Measurements from ENCODE around the gene BFSP2. TPM values are rescaled to one million over a fixed set of nuclear protein-coding genes. Genes with fewer than 3 reads are reported as not detected.
"Not testable (repeated sequence)": the region's sequence is repeated elsewhere in the genome, so short reads cannot be mapped to it uniquely, and the experiment has no call there.

The BFSP2 gene
- total RNA-seq, 4 donors from 2014 or later = not detected

- DNase-seq = no peak
- Histone ChIP-seq H3K4me1 (no peaks in the 10 kb centered on the region), H3K36me3 (no peaks in the 10 kb centered on the region), H3K9me3 (no peaks in the 10 kb centered on the region), H3K4me3 (no peak overlapping the region), H3K27ac (no peak overlapping the region), H3K27me3 (no peaks in the 10 kb centered on the region)
- TF ChIP-seq, protein P1, sequence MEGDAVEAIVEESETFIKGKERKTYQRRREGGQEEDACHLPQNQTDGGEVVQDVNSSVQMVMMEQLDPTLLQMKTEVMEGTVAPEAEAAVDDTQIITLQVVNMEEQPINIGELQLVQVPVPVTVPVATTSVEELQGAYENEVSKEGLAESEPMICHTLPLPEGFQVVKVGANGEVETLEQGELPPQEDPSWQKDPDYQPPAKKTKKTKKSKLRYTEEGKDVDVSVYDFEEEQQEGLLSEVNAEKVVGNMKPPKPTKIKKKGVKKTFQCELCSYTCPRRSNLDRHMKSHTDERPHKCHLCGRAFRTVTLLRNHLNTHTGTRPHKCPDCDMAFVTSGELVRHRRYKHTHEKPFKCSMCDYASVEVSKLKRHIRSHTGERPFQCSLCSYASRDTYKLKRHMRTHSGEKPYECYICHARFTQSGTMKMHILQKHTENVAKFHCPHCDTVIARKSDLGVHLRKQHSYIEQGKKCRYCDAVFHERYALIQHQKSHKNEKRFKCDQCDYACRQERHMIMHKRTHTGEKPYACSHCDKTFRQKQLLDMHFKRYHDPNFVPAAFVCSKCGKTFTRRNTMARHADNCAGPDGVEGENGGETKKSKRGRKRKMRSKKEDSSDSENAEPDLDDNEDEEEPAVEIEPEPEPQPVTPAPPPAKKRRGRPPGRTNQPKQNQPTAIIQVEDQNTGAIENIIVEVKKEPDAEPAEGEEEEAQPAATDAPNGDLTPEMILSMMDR (IDR thresholded peaks at IDR 0.05) = no peak
- TF ChIP-seq POLR2A (IDR thresholded peaks at IDR 0.05) = no peak
- intact Hi-C loops (cut with DNase I; ENCODE audit: low total_unique reads) = no loop called here
Measured at GRCh38 chr3:133468251-133468721, 68.4 kb downstream of the BFSP2 start.

DNA sequence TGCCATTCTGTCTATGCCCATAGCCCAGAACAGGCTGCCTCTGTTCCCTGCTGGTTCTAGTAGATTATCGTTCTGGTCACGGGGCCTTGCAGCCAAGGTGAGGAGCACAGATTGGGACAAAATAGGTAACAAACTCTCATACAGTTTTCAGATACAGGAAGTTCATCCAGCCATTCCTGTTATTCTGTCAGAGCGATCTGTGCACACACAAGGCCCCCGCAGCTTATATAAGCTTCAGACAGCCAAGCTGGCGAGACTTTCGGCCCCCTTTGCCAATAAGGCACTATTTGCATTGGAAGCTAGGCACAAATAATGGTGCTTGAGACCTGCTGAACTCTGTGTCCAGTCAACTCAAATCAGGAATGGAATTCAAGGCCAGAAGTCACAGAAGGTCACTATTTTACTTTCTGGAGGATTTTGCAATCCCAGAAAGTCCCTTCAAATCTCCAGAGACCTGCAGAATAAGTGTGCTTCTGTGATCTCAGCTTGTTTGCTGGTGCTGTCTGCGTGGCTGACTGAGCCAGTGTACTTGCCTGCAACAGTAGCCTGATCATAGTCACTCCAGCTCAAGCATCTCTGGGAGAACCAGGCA is 69.4 kb downstream of the BFSP2 start:
- no peaks in the 10 kb centered on the region for H3K36me3 ChIP-seq
- DNase-seq = no peak
- intact Hi-C loops (cut with DNase I; ENCODE audit: low total_unique reads) = no loop called here
- H3K4me1 ChIP-seq = no peaks in the 10 kb centered on the region
- no peak overlapping the region for H3K27ac ChIP-seq
- H3K9me3 ChIP-seq = no peaks in the 10 kb centered on the region
- no peaks in the 10 kb centered on the region for H3K27me3 ChIP-seq
- TF ChIP-seq POLR2A (IDR thresholded peaks at IDR 0.05) = no peak
- TF ChIP-seq, protein P1 (IDR thresholded peaks at IDR 0.05) = no peak
- no peak overlapping the region for H3K4me3 ChIP-seq

DNA sequence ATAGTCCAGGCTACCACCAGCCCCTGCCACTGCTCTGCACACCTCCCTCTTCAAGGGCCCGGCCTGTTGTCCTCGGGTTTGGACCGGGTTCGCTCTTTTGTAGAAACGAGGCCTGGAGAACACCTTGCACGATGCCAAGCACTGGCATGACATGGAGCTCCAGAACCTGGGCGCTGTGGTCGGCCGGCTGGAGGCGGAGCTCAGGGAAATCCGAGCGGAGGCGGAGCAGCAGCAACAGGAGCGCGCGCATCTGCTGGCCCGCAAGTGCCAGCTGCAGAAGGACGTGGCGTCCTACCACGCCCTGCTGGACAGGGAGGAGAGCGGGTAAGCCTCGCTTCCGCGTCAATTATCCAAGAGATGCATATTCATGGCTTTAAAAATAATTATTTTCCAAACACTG is 72.4 kb downstream of the BFSP2 start:
- Histone ChIP-seq H3K4me1 (no peaks in the 10 kb centered on the region), H3K36me3 (no peaks in the 10 kb centered on the region), H3K9me3 (no peaks in the 10 kb centered on the region), H3K27me3 (no peaks in the 10 kb centered on the region), H3K4me3 (no peak overlapping the region), H3K27ac (no peak overlapping the region)
- intact Hi-C loops (cut with DNase I; ENCODE audit: low total_unique reads) = no loop called here
- no peak for DNase-seq
- TF ChIP-seq, protein P1 (IDR thresholded peaks at IDR 0.05) = no peak
- no peak for TF ChIP-seq POLR2A (IDR thresholded peaks at IDR 0.05)

GRCh38 chr3:133472889-133473288 is 73.0 kb downstream of the BFSP2 start:
- Histone ChIP-seq H3K4me1 (no peaks in the 10 kb centered on the region), H3K4me3 (no peak overlapping the region), H3K27ac (no peak overlapping the region), H3K36me3 (no peaks in the 10 kb centered on the region), H3K9me3 (no peaks in the 10 kb centered on the region), H3K27me3 (no peaks in the 10 kb centered on the region)
- TF ChIP-seq, protein P1 (IDR thresholded peaks at IDR 0.05) = no peak
- no peak for TF ChIP-seq POLR2A (IDR thresholded peaks at IDR 0.05)
- no peak for DNase-seq
- intact Hi-C loops (cut with DNase I; ENCODE audit: low total_unique reads) = no loop called here

GRCh38 chr3:133473472-133474191 is 73.8 kb downstream of the BFSP2 start:
- H3K36me3 ChIP-seq; H3K27me3 ChIP-seq; intact Hi-C loops (cut with DNase I; ENCODE audit: low total_unique reads); H3K4me3 ChIP-seq; H3K9me3 ChIP-seq; H3K4me1 ChIP-seq; DNase-seq: not testable (repeated sequence)
- peak overlapping the region; percentile 58 to 64 for H3K27ac ChIP-seq
